Endometrium (tissue), 2 donors: ENCODE measurements around the gene AKNAD1.

ENCODE experiments used
- FAIRE-seq: peaks from 2 replicates; lab custom pipeline; 2012; peaks lifted over from hg19 to GRCh38; lab: Jason Lieb, UNC
- donor health status: control.
- donor health status: control.

The AKNAD1 gene

DNA sequence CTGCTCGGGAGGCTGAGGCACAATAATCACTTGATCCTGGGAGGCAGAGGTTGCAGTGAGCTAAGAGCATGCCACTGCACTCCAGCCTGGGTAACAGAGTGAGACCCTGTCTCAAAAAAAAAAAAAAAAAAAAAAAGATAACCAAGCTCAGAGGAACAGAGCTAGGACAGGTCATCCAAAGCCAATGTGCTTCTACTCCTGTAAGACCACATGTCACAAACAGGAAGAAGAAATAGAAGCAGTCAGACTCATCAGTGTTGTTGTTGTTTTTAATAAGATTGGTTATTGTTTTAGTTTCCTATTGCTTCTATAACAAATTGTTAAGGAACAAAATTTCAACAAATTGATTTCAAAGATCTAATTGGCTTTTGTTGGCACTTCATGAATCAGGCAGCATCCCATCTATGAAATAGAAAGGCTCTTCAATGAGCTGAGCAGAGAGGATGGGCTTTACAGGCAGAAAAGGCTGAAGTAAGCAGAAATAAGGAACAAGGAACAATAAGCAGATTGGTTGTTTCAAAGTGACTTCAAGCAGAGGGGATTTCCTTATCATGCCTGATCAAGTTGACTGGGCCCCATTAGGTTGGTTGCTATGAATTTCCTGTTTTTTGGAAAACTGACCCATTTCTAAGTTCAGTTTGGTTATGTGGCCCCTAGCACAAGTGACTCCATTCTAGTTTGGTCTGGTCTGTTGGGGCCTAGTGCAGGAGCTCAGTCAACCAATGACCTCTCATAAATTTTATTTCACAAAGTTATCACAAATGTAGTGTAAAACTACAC is 6.0 kb upstream of the AKNAD1 start:
- FAIRE-seq, result no peak

DNA sequence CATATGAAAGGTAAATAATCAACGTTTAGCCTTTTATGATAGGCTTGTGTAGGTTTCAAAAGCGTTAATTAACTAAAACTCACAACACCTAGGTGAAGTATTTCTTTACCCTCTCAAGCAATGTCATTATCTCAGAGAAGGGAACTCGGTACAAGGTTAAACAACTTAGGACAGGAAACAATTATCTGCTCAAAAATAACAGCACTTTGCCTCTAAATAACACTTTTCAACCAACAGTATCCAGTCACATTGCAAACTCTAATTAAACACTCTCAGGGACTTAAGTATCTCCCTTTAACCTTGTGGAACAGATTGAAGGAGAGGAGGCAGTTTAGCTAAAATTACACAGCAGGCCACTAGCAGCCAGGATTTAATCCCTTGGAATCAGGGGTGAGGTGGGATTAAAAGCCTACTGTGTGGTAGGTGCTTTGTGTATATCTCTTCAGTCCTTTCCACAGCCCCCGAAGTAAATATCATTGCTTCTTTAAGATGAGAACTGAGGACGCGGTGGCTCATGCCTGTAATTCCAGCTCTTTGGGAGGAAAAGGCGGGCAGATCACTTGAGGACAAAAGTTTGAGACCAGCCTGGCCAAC is 5.2 kb upstream of the AKNAD1 start:
- no peak for FAIRE-seq

DNA sequence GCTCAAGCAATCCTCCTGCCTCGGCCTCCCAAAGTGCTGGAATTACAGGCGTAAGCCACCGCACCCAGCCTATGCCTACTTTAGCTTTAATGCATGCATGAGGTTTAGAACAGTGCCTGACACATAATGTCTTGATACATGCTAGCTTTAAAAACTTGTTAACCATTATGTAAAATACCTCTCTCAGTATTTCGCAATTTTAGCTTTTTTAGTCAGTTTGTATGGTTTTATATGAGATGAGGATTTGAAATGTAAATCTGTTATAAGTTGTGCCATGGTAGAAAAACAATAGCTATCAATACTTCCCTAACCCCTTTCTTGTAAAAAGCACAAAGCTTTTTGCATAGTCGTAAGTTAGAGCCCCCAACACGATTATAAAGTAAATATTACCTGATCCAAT is 4.7 kb upstream of the AKNAD1 start:
- no peak for FAIRE-seq

DNA sequence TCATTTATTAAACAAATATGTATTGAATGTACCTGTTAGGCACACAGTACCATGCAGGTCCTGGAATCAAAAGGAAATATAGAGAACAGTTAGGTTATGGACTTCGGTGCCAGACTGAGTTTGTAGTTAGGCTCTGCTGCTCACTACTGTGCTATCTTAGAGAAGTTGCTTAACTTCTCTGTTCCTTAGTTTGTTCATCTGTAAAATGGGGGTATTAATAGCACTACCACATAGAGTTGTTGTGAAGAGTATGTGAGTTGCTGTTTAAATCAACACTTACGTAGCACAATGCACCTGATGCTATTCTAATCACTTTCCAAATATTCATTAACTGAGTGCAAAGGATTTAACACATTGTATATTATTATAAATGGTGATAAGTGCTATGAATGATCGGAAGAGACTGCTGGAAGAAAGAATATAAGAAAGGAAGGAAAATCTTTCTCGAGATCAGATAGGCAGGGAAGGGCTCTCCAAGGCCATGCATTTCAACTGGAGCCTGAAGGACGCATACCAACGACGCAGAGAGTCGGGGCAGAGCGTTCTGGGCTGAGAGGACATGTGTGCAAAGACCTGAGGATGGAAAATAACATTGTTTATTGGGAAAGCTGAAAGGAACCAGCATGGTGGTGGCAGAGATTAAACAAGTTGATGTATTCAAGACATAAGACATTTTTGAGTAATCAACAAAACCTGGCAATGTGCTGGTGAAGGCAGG is 3.5 kb upstream of the AKNAD1 start:
- no peak for FAIRE-seq

DNA sequence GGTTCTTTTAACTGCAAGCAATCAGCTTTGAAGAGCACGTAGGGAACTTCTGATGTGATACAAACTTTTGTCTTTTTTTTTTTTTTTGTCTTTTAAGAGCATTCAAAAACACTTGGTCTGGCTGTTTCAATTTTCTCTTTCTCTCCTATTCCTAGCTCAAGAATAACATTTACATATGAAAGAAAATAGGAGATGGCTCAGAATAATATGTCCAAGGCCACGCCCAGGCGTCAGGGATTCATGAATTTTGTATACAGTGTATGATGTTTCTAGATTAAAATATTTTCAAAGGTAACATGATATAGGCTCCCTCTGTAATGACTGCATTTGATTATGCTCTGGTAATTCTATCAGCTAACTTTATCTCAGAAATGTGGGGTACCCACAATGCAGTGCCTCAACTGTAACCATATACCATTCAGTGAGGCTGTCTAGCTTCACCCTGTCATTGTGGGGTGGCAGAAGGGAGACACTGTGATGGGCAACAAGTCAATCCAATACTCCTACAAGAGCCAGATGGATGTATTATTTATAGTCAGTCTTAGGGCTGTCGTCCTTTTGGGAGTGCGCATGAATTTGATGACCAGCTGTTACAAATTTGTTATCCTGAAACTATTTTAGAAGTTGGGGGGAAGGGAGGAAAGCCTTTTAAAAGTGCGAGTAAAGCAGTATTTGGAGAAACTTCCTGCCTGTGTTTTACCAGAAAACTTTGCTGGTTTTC is 1.5 kb upstream of the AKNAD1 start:
- FAIRE-seq, result no peak

DNA sequence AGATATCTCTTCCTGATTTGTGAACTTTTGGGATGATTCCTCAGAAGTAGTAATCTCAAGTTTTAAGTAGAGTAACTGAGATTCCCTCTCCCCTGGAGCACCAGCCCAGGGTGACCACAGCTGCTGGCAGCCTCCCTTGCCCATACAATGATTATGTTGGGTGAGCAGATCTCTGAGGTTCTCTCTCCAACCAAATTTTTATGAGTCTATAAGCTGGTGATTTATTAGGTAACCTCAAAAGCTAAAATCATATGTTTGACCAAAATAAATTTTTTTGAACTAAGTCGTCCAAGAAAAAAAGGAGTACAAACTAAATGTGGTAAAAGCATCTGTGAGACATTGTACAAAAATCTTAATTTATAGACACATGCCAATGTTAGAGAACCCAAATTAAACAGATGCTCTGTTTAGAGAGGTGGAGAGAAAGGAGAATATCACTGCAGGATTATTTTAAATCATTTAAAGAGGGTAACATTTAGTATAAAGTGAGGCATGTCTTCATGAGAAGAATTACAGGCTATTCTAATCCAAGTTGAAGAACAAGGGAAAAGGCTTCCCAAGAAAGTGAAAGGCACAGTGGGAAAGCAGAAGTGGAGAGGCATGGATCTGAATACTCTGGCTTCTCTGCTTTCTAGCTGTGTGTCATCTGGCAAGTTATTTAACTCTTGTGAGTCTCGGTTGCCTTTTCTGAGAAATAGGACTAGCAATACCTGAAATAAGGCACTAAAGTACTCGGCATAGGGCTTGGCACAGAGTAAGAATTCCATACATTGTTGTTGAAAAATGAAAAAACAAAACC is 2.5 kb downstream of the AKNAD1 start:
- FAIRE-seq, result no peak

DNA sequence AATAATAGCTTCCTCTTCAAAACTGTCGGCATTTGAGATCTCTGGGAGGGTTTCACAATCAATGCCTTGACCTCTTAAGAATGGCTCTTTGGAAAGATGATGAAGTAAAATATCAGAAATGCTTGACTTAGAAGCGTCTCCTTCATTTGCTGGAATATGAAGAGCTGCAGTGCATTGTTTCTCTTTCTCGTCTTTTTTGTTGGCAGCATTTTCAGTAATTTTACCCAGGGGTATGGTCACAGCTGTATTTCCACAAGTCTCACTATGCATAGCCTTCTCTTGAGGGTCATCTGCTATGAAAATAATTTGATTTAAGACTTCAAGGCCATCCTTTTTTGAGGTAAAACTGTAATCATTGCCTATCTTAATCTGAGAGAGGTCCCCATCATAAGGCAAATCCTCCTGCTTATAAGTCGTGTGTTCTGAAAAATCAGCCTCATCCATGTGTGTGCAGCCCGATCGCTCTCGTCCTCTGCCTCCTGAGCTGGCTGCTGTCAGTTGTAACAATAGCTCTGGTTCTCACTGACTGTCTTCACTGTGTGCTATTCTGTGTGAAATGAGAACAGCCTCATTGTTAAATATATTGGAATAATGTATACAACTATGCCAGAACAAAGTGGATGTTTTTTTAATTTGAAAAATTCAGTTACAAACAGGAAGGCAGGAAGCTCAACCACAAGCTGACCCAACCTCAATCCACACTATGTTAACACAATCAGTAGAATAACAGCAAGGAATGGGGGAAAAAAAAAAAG is 4.5 kb downstream of the AKNAD1 start:
- FAIRE-seq, result no peak

DNA sequence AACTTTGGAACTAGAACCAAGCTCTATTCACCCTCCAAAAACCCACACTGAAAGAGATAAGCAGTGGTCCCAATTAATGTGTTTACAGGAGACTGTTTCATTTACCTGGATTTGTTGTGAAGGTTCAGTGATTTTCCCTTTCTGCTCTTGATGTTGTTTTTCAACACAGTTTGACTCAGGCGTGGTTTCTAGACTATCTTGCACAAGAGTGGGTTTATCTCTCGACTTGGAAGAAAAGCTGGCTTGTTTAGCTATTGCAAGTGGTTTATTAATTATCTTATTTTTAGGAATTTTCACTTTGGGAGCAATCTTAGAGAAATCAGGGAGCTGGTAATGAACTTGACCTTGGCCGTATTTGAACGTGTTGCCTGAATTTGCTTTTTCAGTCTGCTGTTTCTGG is 5.3 kb downstream of the AKNAD1 start:
- FAIRE-seq, result no peak

DNA sequence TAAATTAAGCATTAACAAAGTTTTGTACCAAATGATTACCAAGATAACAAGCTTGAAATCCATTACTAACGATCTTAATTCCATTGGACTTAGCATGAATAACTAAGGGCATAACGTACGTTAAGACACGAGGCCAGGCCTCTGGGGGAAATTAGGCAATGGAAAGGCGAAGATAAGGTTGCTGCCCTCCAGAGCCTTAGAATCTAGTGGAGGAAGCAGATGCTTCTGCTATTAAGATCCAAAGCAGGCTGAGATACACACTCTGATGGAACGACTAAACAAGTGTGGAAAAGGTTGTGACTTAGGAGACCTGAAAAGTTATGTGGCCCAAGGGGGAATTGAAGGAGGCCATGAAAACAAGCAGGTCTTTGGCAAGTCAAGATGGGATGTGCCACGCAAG is 6.0 kb downstream of the AKNAD1 start:
- no peak for FAIRE-seq

DNA sequence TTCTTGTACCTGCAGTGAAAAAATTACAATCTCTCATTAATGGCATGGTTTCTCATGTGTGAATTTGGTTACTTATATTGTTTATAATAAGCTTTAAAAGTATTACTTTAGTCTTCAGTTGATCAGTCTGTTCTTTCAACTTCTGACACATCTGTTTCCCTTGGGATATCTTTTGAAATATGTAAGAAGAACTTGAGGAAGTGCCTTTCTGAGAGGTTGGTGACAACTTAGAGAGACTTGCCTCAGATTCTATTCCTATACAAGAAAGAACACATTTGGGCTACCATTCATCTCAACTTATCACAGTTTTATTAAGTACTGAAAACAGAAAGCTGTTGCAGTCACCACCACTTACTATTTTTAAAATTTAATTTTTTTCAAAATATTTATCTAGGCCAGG is 8.1 kb downstream of the AKNAD1 start:
- no peak for FAIRE-seq

DNA sequence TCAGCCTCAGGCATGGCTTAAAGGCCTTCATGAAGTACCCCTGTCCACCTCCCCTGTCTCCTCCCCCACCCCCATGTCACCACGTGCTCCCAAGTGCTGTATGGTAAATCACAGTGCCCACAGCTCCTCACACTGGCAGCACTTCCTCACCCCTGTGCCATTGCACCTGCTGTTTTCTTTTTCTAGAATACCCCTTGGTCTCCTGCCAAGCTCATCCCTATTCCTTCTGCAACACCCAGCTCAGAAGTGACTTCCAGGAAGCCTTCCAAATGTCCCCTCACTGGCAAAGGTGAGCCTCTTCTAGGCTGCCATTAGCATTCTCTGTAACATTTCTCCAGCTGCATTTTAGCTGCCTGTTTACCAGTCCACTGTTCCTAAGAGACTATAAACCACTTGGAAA is 9.4 kb downstream of the AKNAD1 start:
- FAIRE-seq, result no peak

DNA sequence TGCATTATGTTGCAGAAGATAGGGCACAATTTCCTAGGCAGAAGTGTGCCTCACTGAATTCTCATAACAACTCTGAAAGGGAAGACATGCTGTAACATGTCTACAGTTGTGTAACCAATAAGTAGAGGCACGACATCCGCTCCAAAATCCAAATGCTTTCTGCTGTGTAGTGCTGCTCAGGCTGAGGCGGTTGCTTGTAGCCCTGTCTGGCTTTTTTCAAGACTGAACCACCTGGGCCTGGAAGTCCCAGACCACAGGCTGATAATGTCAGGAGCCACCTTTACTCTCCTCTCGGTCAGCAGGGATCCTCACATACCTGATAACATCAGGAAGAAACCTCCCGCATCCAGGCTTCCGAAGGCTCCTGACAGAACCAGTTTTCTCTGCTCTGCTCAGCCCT is 10.9 kb downstream of the AKNAD1 start:
- FAIRE-seq, result no peak

DNA sequence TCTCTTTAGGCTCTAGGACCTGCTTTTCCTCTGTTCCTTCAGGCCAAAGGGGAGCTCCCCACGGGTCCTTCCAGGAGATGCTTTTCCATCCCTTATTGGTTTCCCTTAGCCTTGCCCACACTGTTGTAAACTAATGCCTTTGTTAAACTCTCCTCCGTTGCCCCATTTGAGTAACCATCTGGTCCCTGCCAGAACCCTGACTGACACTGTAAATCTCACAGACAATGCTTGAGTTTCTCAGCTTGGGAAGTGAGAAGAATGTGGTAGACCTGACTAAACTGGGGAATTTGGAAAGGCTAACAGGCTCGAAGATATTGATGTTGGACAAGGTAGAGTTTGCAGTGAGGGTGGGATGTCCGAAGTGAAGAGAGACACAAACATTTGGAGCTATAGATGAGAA is 11.4 kb downstream of the AKNAD1 start:
- no peak for FAIRE-seq

DNA sequence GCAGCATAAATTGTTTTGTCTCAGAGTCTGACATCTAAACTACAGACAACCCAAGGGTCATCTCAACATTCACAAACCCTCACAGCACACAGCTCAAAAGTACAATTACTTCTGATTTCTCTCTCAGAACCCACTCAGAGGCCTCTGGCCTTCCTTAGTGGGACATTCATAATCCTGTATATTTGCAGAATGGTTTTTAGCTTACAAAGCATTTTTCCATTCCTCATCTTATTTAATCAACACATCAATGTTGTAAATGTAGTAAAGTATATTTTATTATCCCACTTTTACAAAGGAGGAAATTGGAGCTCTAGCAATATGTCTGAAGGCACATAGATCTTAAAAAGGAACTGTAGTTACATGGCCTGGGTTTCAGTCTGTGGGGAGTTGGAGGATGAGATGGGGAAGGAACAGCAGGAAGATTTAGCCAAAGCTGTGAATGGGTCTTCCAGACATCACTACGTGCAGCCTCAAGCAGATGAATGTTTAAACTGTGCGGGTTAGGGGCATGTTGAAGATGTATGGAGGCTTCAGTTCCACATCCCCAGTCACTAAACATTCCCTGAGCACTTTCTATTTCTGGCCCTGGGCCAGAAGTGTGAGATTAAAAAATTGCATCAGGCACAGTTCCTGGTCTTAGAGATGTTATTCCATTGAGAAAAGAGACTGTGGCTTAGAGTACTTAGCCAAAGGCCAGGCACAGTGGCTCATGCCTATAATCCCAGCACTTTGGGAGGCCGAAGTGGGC is 13.3 kb downstream of the AKNAD1 start:
- no peak for FAIRE-seq

DNA sequence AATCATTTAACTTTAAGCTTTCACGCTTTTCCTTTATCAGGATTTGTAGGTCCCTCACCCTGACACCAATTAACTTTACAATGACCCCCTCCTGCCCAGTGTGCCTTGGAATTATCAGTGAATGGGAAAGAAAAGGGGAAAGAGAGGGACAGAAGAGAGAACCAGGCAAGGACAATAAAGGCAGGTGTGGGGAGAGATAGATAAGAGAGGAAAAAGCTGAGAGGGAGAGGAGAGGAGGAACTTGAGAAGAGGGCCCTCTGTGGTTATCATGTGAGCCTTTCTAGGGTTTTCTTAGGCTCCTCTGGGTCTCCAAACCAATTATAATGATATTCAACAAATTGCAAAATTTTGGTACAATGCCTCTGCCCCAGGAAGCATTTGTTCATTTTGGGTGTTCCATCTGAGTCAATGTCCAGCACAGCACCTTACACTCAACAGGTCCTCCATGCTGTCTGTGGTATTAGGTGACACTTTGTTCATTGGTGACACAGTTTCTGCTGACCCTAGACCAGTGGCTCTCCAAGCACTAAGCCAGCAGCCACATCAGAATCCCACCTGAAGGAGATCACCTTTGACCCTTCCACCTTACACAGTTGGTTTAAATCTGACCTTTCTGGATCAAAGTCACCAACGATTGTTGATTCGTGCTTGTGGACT is 14.2 kb downstream of the AKNAD1 start:
- FAIRE-seq, result no peak

DNA sequence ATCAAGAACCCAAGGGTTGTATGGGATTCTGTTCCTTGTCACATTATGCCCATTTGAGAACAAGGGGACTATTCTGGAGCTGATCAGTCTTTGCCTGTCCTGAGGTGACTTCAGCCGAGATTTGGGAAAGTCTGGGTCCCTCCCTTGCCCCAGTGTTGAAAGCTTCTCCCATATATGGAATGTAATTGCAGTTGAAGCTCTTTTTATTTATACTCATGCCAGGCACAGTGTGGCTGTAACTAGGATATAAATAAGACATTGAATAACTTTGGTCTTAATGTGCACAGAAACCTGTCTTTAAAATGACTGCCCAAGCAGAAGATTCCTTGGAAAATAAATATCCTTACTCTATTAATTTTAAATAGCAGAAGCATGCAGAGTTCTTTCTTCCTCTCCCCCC is 15.2 kb downstream of the AKNAD1 start:
- no peak for FAIRE-seq

DNA sequence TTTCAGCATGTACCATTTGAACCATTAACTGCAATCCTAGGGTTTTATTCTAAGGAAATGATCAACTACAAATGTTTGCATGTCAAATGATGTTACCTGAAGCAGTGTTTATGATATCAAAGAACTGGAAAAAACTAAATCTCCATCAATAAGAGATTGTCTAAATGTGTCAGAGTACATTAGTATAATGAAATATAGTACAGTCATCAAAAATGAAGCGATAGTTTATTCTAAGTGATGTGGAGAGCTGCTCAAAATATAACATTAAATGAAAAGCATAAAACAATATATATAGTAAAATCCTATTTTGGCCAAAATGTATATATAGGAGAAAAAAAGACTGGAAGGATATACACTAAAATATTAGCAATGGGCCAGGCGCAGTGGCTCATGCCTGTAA is 24.0 kb downstream of the AKNAD1 start:
- no peak for FAIRE-seq

DNA sequence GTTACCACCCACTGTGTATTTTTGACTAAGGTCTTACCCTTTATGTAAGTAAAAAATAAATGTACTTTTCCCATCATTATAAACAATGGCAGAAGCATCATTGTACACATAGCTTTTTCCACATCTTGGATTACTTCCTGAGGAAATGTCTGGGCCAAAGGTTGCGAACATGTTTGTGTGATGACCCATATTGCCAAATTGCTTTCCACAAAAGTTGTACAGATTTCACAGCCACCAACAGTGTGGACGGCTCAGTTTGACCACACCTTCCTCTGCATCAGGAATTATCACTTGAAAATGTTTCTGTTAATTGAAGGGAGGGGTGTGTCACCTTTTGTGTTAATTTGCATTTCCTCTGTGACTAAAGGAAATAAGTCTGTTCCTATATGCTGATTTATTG is 25.7 kb downstream of the AKNAD1 start:
- no peak for FAIRE-seq

DNA sequence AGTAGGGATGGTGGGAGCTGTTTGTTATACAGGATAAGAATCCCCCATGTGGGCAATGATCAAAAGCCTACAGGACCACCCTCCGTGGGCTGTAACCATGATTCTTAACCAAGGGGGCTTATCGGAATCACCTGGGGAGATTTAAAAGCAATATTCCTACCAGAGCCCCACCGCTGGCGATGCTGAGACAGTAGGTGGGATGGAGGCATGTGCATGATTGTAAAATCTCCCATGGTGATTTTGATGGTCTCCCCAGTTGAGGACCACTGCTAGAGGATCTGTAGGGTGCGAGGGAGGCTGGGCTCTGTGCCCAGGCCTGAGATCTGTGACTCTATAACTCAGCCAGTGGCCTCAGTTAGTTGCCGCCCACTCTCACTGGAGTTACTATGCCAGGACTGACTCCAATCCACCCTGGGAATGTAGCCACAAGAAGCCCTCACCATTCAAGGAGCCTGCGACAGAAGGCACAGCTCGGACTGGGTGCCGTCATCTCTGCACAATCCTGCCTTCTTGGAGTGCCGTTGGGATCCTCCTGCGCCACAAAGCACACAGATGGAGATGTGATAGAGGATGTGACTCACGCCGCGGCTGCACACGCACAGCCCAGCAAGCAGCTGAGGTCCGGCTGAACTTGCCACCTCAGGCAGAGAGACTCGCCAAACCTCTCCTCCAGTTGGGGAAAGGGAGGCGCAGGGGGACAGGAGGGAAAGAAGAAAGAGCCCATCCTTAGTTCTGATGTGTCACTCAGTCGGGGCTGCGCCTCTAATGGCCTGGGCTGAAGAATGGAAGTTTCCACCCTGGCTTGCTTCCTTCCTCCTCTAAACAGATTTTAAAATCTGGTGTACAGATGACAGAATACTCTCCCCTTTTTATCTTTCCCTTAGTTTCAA is 26.5 kb downstream of the AKNAD1 start:
- FAIRE-seq, result peak; percentile 60
